Smooth muscle cell (in vitro differentiated cells): ENCODE results near the gene TRIM65. TPM values are rescaled to one million over a fixed set of nuclear protein-coding genes. Genes with fewer than 3 reads are reported as not detected.

ENCODE experiments used
- DNase-seq: peaks from one replicate; lab custom pipeline; 2025; ENCODE audit not compliant: unreplicated experiment; lab: John Stamatoyannopoulos, UW
- H2AFZ ChIP-seq: fragments of 200-600 bp; sonication (generic); 2 replicates; pipeline ENCODE4 v1.6.0; 2016; ENCODE audit warnings: antibody characterized with exemption, low read depth, mild to moderate bottlenecking
- H3F3A ChIP-seq: fragments of 200-600 bp; sonication (generic); 2 replicates; pipeline ENCODE4 v1.6.0; 2017; ENCODE audit warnings: antibody characterized with exemption, low read depth
- H3K27ac ChIP-seq: fragments of 200-600 bp; sonication (generic); 2 replicates; pipeline ENCODE4 v1.5.1; 2016; ENCODE audit warnings: low read depth, mild to moderate bottlenecking
- H3K27me3 ChIP-seq: fragments of 200-600 bp; sonication (generic); 2 replicates; pipeline ENCODE4 v1.6.1; 2016; ENCODE audit warnings: low read depth, mild to moderate bottlenecking
- H3K36me3 ChIP-seq: fragments of 200-600 bp; sonication (generic); 2 replicates; pipeline ENCODE4 v1.5.1; 2016; ENCODE audit warnings: low read depth
- H3K4me1 ChIP-seq: fragments of 200-600 bp; sonication (generic); 2 replicates; pipeline ENCODE4 v1.5.1; 2016; ENCODE audit warnings: low read depth
- H3K4me2 ChIP-seq: fragments of 200-600 bp; sonication (generic); 2 replicates; pipeline ENCODE4 v1.6.0; 2016; ENCODE audit warnings: mild to moderate bottlenecking
- H3K4me3 ChIP-seq: fragments of 200-600 bp; sonication (generic); 2 replicates; pipeline ENCODE4 v1.5.1; 2016; ENCODE audit warnings: mild to moderate bottlenecking
- H3K79me2 ChIP-seq: fragments of 200-600 bp; sonication (generic); 2 replicates; pipeline ENCODE4 v1.6.0; 2016; ENCODE audit warnings: low read depth, mild to moderate bottlenecking
- H3K9ac ChIP-seq: fragments of 200-600 bp; sonication (generic); 2 replicates; pipeline ENCODE4 v1.6.0; 2016; ENCODE audit warnings: low read depth
- H3K9me3 ChIP-seq: fragments of 200-600 bp; sonication (generic); replicated peaks from 2 replicates; pipeline ENCODE4 v1.5.1; 2016; ENCODE audit warnings: low read depth
- H4K20me1 ChIP-seq: fragments of 200-600 bp; sonication (generic); 2 replicates; pipeline ENCODE4 v1.6.0; 2016; ENCODE audit warnings: low read depth
- CTCF ChIP-seq: fragments of 200-600 bp; sonication (generic); IDR thresholded peaks from 2 replicates; pipeline ENCODE4 v1.5.1; 2017; ENCODE audit warnings: borderline replicate concordance, mild to moderate bottlenecking, antibody characterized with exemption; ENCODE audit not compliant: insufficient read depth, poor library complexity, severe bottlenecking
- WGBS: methylation state at CpG from one replicate; pipeline ENCODE4 v1.1.7; 2016; ENCODE audit warnings: low lambda C conversion rate; 5-methylcytosine and 5-hydroxymethylcytosine counted together
- polyA plus RNA-seq: library from polyadenylated mRNA; unstranded; fragments of >200 nt; fragmentation: Nextera tagmentation; extraction: Ambion mirVana; gene quantifications from 2 replicates; pipeline ENCODE4 v1.2.1, GENCODE V29; 2016
- total RNA-seq: library from RNA; depleted of rRNA; stranded (reverse); fragments of >200 nt; gene quantifications from 2 replicates; pipeline ENCODE4 v1.2.3, GENCODE V29; 2014

TRIM65 gene
- total and polyA plus RNA-seq, 2 experiments from 2014 or later: 13.3 to 17.4 TPM

DNA sequence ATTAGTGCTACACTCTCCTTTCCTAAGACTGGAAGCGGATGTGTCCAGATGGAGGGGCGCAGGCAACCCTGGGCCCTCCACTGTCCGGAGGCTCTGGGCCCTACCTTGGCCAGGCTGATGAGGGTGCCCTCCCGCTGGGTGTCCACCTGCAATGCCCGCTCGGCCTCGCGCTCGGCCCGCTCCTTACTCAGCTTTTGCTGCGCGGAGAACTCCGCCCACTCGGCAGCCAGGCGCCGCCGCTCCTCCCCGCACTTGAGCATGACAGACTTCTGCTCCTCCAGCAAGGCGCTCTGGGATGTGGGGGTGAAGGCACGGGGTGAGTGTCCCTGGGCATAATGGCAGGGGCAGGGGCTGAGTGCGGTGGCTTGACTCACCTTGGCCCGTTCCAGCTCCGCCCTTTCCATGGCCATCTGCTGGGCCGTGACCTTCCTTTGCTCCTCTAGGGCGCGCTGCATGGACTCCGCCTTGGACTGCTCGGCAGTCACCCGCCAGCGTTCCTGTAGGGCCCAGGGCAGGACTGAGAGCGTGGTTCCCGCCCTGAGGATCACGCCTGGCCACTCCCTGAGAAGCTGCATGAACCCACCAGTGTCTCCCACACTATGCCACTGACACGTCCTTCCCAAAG, 18.0 kb upstream of the TRIM65 start:
- no peak for DNase-seq
- Histone ChIP-seq H3K9ac (no peak overlapping the region), H2AFZ (no peak overlapping the region), H3K4me1 (peaks cover 8% of the 10 kb centered on the region), H3K79me2 (no peaks in the 10 kb centered on the region), H3F3A (no peaks in the 10 kb centered on the region), H3K9me3 (no peaks in the 10 kb centered on the region), H3K36me3 (no peaks in the 10 kb centered on the region), H3K4me2 (no peak overlapping the region), H3K4me3 (no peak overlapping the region), H4K20me1 (no peaks in the 10 kb centered on the region), H3K27me3 (no peaks in the 10 kb centered on the region), H3K27ac (no peak overlapping the region)
- no peak for TF ChIP-seq CTCF
- 90% methylated on average over 33 of the region's 34 CpGs for WGBS

- Histone ChIP-seq H3F3A (no peaks in the 10 kb centered on the region), H3K4me2 (no peak overlapping the region), H3K79me2 (no peaks in the 10 kb centered on the region), H3K4me1 (peaks cover 8% of the 10 kb centered on the region), H3K36me3 (no peaks in the 10 kb centered on the region), H3K9ac (no peak overlapping the region), H3K27ac (no peak overlapping the region), H3K9me3 (no peaks in the 10 kb centered on the region), H3K27me3 (no peaks in the 10 kb centered on the region), H4K20me1 (no peaks in the 10 kb centered on the region), H2AFZ (no peak overlapping the region), H3K4me3 (no peak overlapping the region)
- no peak for TF ChIP-seq CTCF
- 95% methylated on average over 31 of the region's 32 CpGs for WGBS
- DNase-seq: no peak
These were observed 16.9 kb upstream of the TRIM65 start for GRCh38 chr17:75913537-75914210.

- DNase-seq: no peak
- H3K27ac ChIP-seq: no peak overlapping the region
- 52% methylated on average over 6 of the region's 6 CpGs for WGBS
- H3K79me2 ChIP-seq: no peaks in the 10 kb centered on the region
- no peak overlapping the region for H3K4me3 ChIP-seq
- H3K36me3 ChIP-seq: no peaks in the 10 kb centered on the region
- H3K4me1 ChIP-seq: peaks cover 8% of the 10 kb centered on the region
- no peak overlapping the region for H2AFZ ChIP-seq
- H3K9me3 ChIP-seq: no peaks in the 10 kb centered on the region
- no peak for TF ChIP-seq CTCF
- H3F3A ChIP-seq: peaks cover 4% of the 10 kb centered on the region
- no peak overlapping the region for H3K9ac ChIP-seq
- H4K20me1 ChIP-seq: no peaks in the 10 kb centered on the region
- H3K27me3 ChIP-seq: no peaks in the 10 kb centered on the region
- no peak overlapping the region for H3K4me2 ChIP-seq
These were observed 13.9 kb upstream of the TRIM65 start for GRCh38 chr17:75910699-75911098.
